ENCODE results near the gene UGT1A1.

Gene UGT1A1

DNA sequence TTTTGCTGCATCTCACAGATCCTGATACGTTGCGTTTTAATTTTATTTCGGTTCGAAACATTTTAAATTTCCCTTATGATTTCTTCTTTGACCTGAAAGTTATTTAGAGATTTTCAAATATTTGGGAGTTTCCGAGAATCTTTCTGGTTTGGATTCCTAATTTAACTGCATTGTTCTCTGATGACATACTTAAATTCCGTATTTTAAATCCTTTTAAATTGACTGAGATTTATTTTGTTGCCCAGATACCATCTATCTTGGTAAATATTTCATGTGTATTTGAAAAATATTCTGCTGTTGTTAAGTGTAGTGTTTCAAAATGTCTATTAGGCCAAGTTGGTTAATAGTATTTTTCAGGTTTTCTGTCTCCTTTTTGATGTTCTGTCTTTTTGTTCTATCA lies 55.8 kb downstream of the UGT1A1 start:
- H3K4me3 ChIP-seq (ENCODE audit: low read depth, low read length): no peak overlapping the region
- TF ChIP-seq, protein P1, sequence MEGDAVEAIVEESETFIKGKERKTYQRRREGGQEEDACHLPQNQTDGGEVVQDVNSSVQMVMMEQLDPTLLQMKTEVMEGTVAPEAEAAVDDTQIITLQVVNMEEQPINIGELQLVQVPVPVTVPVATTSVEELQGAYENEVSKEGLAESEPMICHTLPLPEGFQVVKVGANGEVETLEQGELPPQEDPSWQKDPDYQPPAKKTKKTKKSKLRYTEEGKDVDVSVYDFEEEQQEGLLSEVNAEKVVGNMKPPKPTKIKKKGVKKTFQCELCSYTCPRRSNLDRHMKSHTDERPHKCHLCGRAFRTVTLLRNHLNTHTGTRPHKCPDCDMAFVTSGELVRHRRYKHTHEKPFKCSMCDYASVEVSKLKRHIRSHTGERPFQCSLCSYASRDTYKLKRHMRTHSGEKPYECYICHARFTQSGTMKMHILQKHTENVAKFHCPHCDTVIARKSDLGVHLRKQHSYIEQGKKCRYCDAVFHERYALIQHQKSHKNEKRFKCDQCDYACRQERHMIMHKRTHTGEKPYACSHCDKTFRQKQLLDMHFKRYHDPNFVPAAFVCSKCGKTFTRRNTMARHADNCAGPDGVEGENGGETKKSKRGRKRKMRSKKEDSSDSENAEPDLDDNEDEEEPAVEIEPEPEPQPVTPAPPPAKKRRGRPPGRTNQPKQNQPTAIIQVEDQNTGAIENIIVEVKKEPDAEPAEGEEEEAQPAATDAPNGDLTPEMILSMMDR (IDR thresholded peaks at IDR 0.05; ENCODE audit: low read depth, low read length): no peak
- in situ Hi-C loops (cut with HindIII; ENCODE audit: low sequenced_read_pairs): no loop called here
- no peak for DNase-seq (ENCODE audit: low read depth, low spot score)

DNA sequence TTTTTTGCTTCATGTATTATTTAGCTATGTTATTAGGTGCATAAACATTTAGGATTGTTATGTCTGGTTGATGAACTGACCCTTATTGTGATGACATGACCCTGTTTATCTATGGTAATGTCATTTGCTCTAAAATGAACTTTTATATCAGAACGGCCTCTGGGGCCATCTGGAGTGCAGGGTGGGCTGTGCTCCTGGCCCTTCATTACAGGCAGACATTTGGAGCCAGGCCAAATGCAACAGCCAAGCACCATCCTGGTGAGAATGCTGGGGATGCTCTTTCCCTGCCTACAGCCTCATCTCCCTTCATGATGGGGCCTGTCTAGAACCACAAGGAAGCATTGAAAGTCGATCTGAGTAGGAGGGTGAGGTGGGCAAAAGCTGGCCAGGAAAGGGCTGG lies 56.3 kb downstream of the UGT1A1 start:
- H3K4me3 ChIP-seq (ENCODE audit: low read depth, low read length): no peak overlapping the region
- TF ChIP-seq, protein P1 (IDR thresholded peaks at IDR 0.05; ENCODE audit: low read depth, low read length): no peak
- in situ Hi-C loops (cut with HindIII; ENCODE audit: low sequenced_read_pairs): no loop called here

DNA sequence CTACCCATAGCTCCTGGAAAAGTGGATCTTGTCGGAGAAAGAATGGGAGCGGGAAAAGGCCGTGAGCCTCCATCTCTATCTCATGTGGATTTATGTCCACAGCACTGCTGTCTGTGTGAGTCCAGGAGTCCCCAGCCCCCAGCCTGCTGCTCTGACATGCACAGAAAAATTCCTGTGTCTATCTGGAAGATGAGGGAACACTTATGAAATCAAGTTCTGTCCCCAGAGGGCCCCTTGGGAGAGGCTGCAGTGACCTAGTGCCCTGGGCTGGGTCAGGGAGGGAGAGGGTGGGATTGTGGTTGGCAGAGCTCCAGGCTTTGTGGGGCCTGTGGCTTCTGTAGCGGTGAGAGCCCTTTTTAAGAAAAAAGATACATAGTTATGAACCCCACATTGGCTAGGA lies 56.7 kb downstream of the UGT1A1 start:
- TF ChIP-seq, protein P1 (IDR thresholded peaks at IDR 0.05; ENCODE audit: low read depth, low read length): no peak
- in situ Hi-C loops (cut with HindIII; ENCODE audit: low sequenced_read_pairs): no loop called here
- no peak for DNase-seq (ENCODE audit: low read depth, low spot score)
- H3K4me3 ChIP-seq (ENCODE audit: low read depth, low read length): no peak overlapping the region

More for the DNA sequence above, 56.3 kb downstream of the UGT1A1 start:
- no peak for DNase-seq (ENCODE audit: low read depth, low spot score)

DNA sequence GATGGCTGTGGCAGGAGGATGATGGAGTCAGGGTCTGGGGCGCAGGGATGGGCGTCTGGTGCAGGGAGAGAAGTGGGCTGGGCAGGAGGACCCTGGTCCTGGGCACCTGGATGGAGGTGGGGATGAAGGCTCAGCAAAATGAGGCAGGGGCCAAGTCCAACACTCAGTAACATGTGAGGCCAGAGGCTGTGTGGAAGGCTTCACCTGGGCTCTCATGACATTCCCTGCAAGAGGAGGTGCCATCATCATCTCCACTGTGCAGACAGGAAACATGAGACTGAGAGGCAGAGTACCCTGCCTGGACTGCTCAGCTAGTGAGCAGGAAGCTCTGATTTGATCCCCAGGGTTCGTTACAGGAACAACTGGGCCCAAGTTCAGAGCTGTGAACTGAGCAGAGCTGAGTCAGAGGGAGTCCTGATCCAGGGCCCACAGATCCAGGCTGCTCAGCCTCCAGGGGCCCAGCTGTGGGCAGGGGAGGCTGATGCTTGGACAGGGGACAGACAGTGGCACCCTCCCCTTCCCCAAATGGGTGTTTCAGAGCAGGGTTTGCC lies 57.4 kb downstream of the UGT1A1 start:
- no peak overlapping the region for H3K4me3 ChIP-seq (ENCODE audit: low read depth, low read length)
- no peak for DNase-seq (ENCODE audit: low read depth, low spot score)
- in situ Hi-C loops (cut with HindIII; ENCODE audit: low sequenced_read_pairs): no loop called here
- TF ChIP-seq, protein P1 (IDR thresholded peaks at IDR 0.05; ENCODE audit: low read depth, low read length): no peak

DNA sequence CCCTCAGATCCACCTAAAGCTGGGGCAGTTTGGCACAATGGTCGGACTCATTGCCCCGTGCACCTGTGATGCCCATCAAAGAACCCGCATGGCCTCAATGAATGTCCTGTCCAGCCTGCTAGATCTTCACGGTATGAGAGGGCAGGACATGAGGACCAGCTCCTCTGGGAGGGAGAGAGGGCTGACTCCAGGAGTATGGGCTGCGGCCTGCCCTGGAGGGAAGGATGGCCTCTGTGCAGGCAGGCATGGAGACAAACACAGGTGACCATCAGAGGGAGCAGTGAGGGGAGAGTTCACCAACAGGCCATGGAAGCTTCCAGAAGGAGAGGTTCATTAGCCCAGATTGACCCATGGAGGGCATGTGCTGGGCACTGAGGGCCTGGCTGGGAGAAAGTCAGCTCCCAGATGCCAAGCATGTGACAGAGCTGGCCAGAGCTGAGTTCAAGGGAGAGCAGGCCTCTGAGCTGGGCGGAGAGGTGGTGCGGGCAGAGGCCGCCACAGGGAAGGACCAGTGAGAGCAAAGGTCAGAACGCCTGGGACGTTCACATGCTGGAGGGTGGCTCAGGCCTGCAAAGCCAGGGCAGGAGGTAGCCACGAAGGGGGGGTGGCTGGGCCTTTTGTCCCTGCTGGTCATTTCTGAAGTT lies 58.0 kb downstream of the UGT1A1 start:
- TF ChIP-seq, protein P1 (IDR thresholded peaks at IDR 0.05; ENCODE audit: low read depth, low read length): no peak
- in situ Hi-C loops (cut with HindIII; ENCODE audit: low sequenced_read_pairs): no loop called here

DNA sequence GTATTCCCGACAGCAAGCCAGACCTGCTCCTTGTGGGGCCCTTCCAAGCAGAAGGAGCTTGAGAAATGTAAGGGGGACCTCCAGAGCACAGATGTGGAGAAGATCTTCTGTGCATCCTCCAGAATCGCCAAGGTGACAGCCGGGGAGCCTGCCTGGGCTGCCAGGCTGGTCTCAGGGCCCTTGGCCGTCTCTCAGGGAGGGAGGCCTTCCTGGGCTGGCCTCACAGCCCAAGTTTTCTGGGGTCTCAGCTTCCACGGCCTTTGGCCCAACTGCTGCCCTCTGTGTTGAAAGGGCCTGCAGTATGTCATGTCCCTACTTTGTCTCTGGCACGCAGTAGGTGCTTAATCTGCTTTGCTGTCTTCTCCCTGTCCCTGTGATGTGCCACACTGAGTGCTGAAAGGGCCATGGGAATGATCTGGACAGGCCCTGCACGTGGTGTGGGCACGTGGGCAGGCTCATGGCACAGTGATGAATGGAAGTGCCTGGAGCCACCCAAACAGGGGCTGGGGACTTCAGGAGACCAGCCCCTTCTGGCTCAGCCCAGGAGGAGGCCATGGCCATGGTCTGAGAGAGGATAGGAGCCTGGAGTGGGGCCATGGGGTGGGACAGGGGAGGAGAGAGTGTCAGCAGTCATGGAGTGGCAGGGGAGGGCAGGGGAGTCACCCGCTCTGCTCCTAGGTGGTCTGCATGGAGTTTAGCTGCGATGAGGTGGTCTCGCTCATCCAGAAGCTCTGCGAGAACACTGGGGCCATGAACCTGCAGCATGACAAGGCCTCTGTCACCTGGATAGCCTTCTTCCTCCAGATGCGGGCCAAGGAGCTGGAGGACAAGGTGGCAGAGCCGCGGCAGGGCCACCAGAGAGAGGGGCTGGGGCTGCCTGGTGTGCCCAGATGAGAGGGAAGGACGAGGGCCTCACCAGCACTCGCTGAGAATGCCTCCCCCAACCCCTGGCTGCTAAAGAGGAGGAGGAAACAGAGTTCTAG lies 58.9 kb downstream of the UGT1A1 start:
- in situ Hi-C loops (cut with HindIII; ENCODE audit: low sequenced_read_pairs): no loop called here
- DNase-seq (ENCODE audit: low read depth, low spot score): no peak
- TF ChIP-seq, protein P1 (IDR thresholded peaks at IDR 0.05; ENCODE audit: low read depth, low read length): no peak
- no peak overlapping the region for H3K4me3 ChIP-seq (ENCODE audit: low read depth, low read length)

More for the DNA sequence above, 58.0 kb downstream of the UGT1A1 start:
- no peak for DNase-seq (ENCODE audit: low read depth, low spot score)
- no peak overlapping the region for H3K4me3 ChIP-seq (ENCODE audit: low read depth, low read length)

Data from astrocyte of the spinal cord (primary cell).